SK-N-SH (cell line): Measurements from ENCODE around the gene HSD11B1L. TPM values are rescaled to one million over a fixed set of nuclear protein-coding genes. Genes with fewer than 3 reads are reported as not detected.

Experiments
- CTCF ChIA-PET: fragments of 300-600, 350-600 bp; formaldehyde crosslinking; extraction: SDS; loops from one replicate; lab custom pipeline; 2021; lab: Yijun Ruan, JAX
- POLR2A ChIA-PET: fragments of 350-600 bp; sonication (Branson Sonifier 250); formaldehyde crosslinking; extraction: SDS; loops from one replicate; lab custom pipeline; 2020; ENCODE audit warnings: antibody characterized with exemption, inconsistent platforms; lab: Yijun Ruan, JAX
- DNase-seq: peaks from one replicate; pipeline ENCODE4 v3.0.0; 2012
- H2AFZ ChIP-seq: fragments of 200-600 bp; sonication (generic); 2 replicates; pipeline ENCODE4 v1.8.1; 2016; ENCODE audit warnings: antibody characterized with exemption, mild to moderate bottlenecking, low read depth
- H3F3A ChIP-seq: fragments of 200-600 bp; sonication (generic); replicated peaks from 2 replicates; pipeline ENCODE3; 2016; ENCODE audit warnings: antibody characterized with exemption, mild to moderate bottlenecking; ENCODE audit not compliant: insufficient read depth
- H3K27ac ChIP-seq, 2 experiments: fragments of 200-500 bp in 1 of 2; fragments of 200-600 bp in 1 of 2; sonication (Bioruptor generic) in 1 of 2; sonication (generic), shearing (Covaris generic) in 1 of 2; 2 replicates each; pipeline versions ENCODE4 v1.5.1 to v1.6.1; 2014 to 2016; ENCODE audit warnings: low read depth in 2 of 2, inconsistent platforms in 1 of 2, low read length in 1 of 2, mild to moderate bottlenecking in 1 of 2, mixed read lengths in 1 of 2
- H3K27me3 ChIP-seq: fragments of 200-600 bp; sonication (generic), shearing (Covaris generic); 2 replicates; pipeline ENCODE4 v1.6.1; 2016; ENCODE audit warnings: mixed run types; ENCODE audit not compliant: insufficient read depth
- H3K36me3 ChIP-seq, 2 experiments: fragments of 200-500 bp in 1 of 2; fragments of 200-600 bp in 1 of 2; sonication (Bioruptor generic) in 1 of 2; sonication (generic) in 1 of 2; replicated peaks in 1 of 2; 2 replicates each; pipeline versions ENCODE3 to v1.5.1; 2014 to 2016; ENCODE audit warnings: low read length in 1 of 2, mild to moderate bottlenecking in 1 of 2; ENCODE audit not compliant: insufficient read depth in 2 of 2, control insufficient read depth in 1 of 2
- H3K4me1 ChIP-seq, 2 experiments: fragments of 200-500 bp in 1 of 2; fragments of 200-600 bp in 1 of 2; sonication (Bioruptor generic) in 1 of 2; sonication (generic), shearing (Covaris generic) in 1 of 2; 2 replicates each; pipeline versions ENCODE4 v1.5.1 to v1.6.1; 2014 to 2016; ENCODE audit warnings: low read depth in 1 of 2, low read length in 1 of 2, mixed run types in 1 of 2; ENCODE audit not compliant: insufficient read depth in 2 of 2, control insufficient read depth in 1 of 2
- H3K4me2 ChIP-seq: fragments of 200-600 bp; sonication (generic), shearing (Covaris generic); 2 replicates; pipeline ENCODE4 v1.6.1; 2017; ENCODE audit warnings: mixed run types
- H3K4me3 ChIP-seq, 2 experiments: fragments of 200-500 bp in 1 of 2; fragments of 200-600 bp in 1 of 2; sonication (Bioruptor generic) in 1 of 2; sonication (generic), shearing (Covaris generic) in 1 of 2; 2 replicates each; pipeline versions ENCODE4 v1.5.1 to v1.8.1; 2014 to 2016; ENCODE audit warnings: low read depth in 2 of 2, inconsistent platforms in 1 of 2, low read length in 1 of 2, mild to moderate bottlenecking in 1 of 2, mixed read lengths in 1 of 2, moderate library complexity in 1 of 2
- H3K79me2 ChIP-seq: fragments of 200-600 bp; sonication (generic); 2 replicates; pipeline ENCODE4 v1.8.1; 2017; ENCODE audit warnings: mild to moderate bottlenecking; ENCODE audit not compliant: insufficient read depth
- H3K9ac ChIP-seq: fragments of 200-600 bp; sonication (generic); 2 replicates; pipeline ENCODE4 v1.6.1; 2017; ENCODE audit warnings: mixed run types
- H3K9me2 ChIP-seq: fragments of 200-600 bp; sonication (generic); 2 replicates; pipeline ENCODE4 v1.6.1; 2017; ENCODE audit warnings: mixed run types
- H3K9me3 ChIP-seq: fragments of 200-600 bp; sonication (generic); 2 replicates; pipeline ENCODE4 v1.6.1; 2017; ENCODE audit warnings: mixed run types, mild to moderate bottlenecking, moderate library complexity
- H4K20me1 ChIP-seq: fragments of 200-600 bp; sonication (generic); 2 replicates; pipeline ENCODE4 v1.6.1; 2017; ENCODE audit warnings: mild to moderate bottlenecking, mixed run types; ENCODE audit not compliant: insufficient read depth
- CHD2 ChIP-seq: fragments of 150-350 bp; IDR thresholded peaks from 2 replicates; pipeline ENCODE4 v1.6.1; 2018; ENCODE audit warnings: low read length; ENCODE audit not compliant: partially characterized antibody
- ELF1 ChIP-seq: IDR thresholded peaks from 2 replicates; pipeline ENCODE4 v1.4.0; 2012
- FOSL2 ChIP-seq: IDR thresholded peaks from 2 replicates; pipeline ENCODE4 v1.4.0; 2012; ENCODE audit warnings: low read depth, mild to moderate bottlenecking, moderate library complexity, borderline replicate concordance
- FOXM1 ChIP-seq: IDR thresholded peaks from 2 replicates; pipeline ENCODE4 v1.4.0; 2012; ENCODE audit warnings: low read depth, mild to moderate bottlenecking
- GABPA ChIP-seq: IDR thresholded peaks from 2 replicates; pipeline ENCODE4 v1.4.0; 2012; ENCODE audit warnings: low read depth, mild to moderate bottlenecking
- MEF2A ChIP-seq: IDR thresholded peaks from 2 replicates; pipeline ENCODE4 v1.4.0; 2012; ENCODE audit warnings: low read depth, borderline replicate concordance
- MXI1 ChIP-seq: IDR thresholded peaks from 2 replicates; pipeline ENCODE4 v1.6.1; 2012; ENCODE audit warnings: mild to moderate bottlenecking, low read depth, low read length, improper control_type of control experiment
- NFIC ChIP-seq: IDR thresholded peaks from 2 replicates; pipeline ENCODE4 v1.4.0; 2012; ENCODE audit warnings: borderline replicate concordance
- PBX3 ChIP-seq: IDR thresholded peaks from 2 replicates; pipeline ENCODE4; 2012
- POLR2AphosphoS5 ChIP-seq: IDR thresholded peaks from 2 replicates; pipeline ENCODE4 v1.6.1; 2012; ENCODE audit warnings: low read depth, low read length
- RFX5 ChIP-seq: IDR thresholded peaks from 2 replicates; pipeline ENCODE4 v1.6.1; 2012; ENCODE audit warnings: mild to moderate bottlenecking, improper control_type of control experiment, low read length
- RXRA ChIP-seq: IDR thresholded peaks from 2 replicates; pipeline ENCODE4 v1.4.0; 2012; ENCODE audit warnings: low read depth, mild to moderate bottlenecking, borderline replicate concordance
- SMC3 ChIP-seq: IDR thresholded peaks from 2 replicates; pipeline ENCODE4 v1.6.1; 2012; ENCODE audit warnings: low read depth, low read length, improper control_type of control experiment
- TCF12 ChIP-seq: IDR thresholded peaks from 2 replicates; pipeline ENCODE4 v1.4.0; 2012
- YY1 ChIP-seq: IDR thresholded peaks from 2 replicates; pipeline ENCODE4 v1.4.0; 2012; ENCODE audit warnings: low read depth, mild to moderate bottlenecking
- WGBS: methylation state at CpG from one replicate; pipeline ENCODE4 v1.1.6; 2017; ENCODE audit warnings: low lambda C conversion rate; 5-methylcytosine and 5-hydroxymethylcytosine counted together
- polyA plus RNA-seq, 3 experiments: library from polyadenylated mRNA; depleted of rRNA; stranded (reverse); fragments of >200 nt; gene quantifications; 2 replicates each; pipeline ENCODE4 v1.2.3, GENCODE V29; 2012
- TF ChIP-seq, protein P1 (sequence below): IDR thresholded peaks from 2 replicates; pipeline ENCODE4 v1.4.0; 2012; ENCODE audit warnings: low read depth, borderline replicate concordance

The HSD11B1L gene
- polyA plus RNA-seq, 1 of the 3 experiments (the other 2 are of a cell fraction), result 53.3 TPM

- ChIA-PET CTCF (interaction anchor here (2.4 kb wide), 1 partner anchor 12 kb away, joined by 6 read pairs; the partner anchor contains the start of gene RPL36), POLR2A (no interaction called here)
- Histone ChIP-seq H3K4me1 (peaks cover 4 to 21% of the 10 kb centered on the region in 2 experiments; a peak in 1 of 4 replicates), H2AFZ (no peak overlapping the region), H3F3A (no peaks in the 10 kb centered on the region), H3K27ac (no peak overlapping the region), H3K9ac (no peak overlapping the region)
- 95% methylated on average over 8 of the region's 9 CpGs for WGBS
- TF ChIP-seq POLR2AphosphoS5, result no peak
- TF ChIP-seq SMC3, result no peak
- TF ChIP-seq YY1, result no peak
- no peak for TF ChIP-seq FOXM1
- no peak for TF ChIP-seq ELF1
- no peak for TF ChIP-seq TCF12
- TF ChIP-seq, all 33 proteins: peak for 0
- Histone ChIP-seq H3K4me2 (no peak overlapping the region), H3K9me2 (no peaks in the 10 kb centered on the region), H4K20me1 (no peaks in the 10 kb centered on the region), H3K9me3 (no peaks in the 10 kb centered on the region), H3K27me3 (no peaks in the 10 kb centered on the region), H3K4me3 (no peak overlapping the region), H3K36me3 (no peaks in the 10 kb centered on the region), H3K79me2 (peaks cover 17% of the 10 kb centered on the region)
- no peak for DNase-seq
Observed at GRCh38 chr19:5677580-5677979, 3.2 kb upstream of the HSD11B1L start.

DNA sequence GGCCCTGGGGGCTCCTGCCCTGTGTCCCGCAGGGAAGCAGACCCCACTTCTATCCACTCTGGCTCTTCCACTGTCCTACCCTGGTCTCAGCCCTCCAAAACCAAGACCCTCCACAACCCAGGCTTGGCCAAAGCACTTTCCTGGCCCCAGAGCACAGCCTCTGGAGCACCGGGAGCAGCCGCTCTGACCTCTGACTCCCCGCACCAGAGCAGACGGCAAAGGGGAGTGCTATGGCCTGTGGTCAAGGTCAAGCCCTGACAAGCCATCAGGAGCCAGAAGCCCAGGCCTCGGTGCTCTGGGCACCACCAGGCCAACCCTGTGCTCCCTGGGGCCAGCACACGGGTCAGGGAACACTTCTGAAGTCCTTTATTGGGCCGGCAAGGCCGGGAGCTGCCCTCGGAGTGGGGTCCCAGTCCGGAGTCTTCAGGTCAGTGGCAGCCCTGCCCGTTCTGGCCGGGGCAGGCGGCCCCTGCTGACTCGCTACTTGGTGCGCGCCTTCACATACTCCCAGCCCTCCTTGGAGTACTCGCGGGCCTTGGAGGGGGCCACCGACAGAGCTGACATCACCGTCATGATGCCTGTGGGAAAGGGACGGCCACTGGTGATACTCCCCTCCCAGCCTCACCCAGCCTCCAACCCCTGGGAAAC, 2.6 kb upstream of the HSD11B1L start:
- POLR2A ChIA-PET, result no interaction called here
- TF ChIP-seq RFX5 (no peak), MXI1 (no peak), CHD2 (no peak), MEF2A (no peak), PBX3 (no peak), NFIC (no peak), RXRA (no peak), GABPA (no peak), FOXM1 (no peak), FOSL2 (no peak)
- TF ChIP-seq, protein P1, sequence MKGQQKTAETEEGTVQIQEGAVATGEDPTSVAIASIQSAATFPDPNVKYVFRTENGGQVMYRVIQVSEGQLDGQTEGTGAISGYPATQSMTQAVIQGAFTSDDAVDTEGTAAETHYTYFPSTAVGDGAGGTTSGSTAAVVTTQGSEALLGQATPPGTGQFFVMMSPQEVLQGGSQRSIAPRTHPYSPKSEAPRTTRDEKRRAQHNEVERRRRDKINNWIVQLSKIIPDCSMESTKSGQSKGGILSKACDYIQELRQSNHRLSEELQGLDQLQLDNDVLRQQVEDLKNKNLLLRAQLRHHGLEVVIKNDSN, result no peak
- no peak for DNase-seq
- H3K36me3 ChIP-seq, result no peaks in the 10 kb centered on the region
- no peaks in the 10 kb centered on the region for H3K9me3 ChIP-seq
- no peak overlapping the region for H2AFZ ChIP-seq
- CTCF ChIA-PET, result interaction anchor here (2.4 kb wide), 1 partner anchor 11 kb away, joined by 6 read pairs; the partner anchor contains the start of gene RPL36
- H3K4me3 ChIP-seq, result no peak overlapping the region
- no peaks in the 10 kb centered on the region for H3K27me3 ChIP-seq
- no peak overlapping the region for H3K4me2 ChIP-seq
- H3K9me2 ChIP-seq, result no peaks in the 10 kb centered on the region
- H3K9ac ChIP-seq, result no peak overlapping the region
- no peak overlapping the region for H3K27ac ChIP-seq
- no peaks in the 10 kb centered on the region for H4K20me1 ChIP-seq
- peaks cover 4 to 21% of the 10 kb centered on the region in 2 experiments; a peak in 1 of 4 replicates for H3K4me1 ChIP-seq
- WGBS, result 96% methylated on average over 5 of the region's 22 CpGs
- H3F3A ChIP-seq, result no peaks in the 10 kb centered on the region
- H3K79me2 ChIP-seq, result peaks cover 17% of the 10 kb centered on the region
